GM12878 (cell line): ENCODE data around the gene NLRP2B. TPM values are rescaled to one million over a fixed set of nuclear protein-coding genes. Genes with fewer than 3 reads are reported as not detected.

Experiments used
- ATAC-seq: fragments of 200-7000 bp; cut with Tn5 transposase; 3 replicates; pipeline ENCODE4 v1.9.1; 2020; ENCODE audit warnings: mild to moderate bottlenecking, moderate library complexity
- BruUV-seq: library from RNA; stranded (reverse); fragments of 400-500 nt; replicated peaks from 2 replicates; lab custom pipeline; 2021; lab: Mats Ljungman, UMichigan
- CTCF ChIA-PET: fragments of 300-600 bp; sonication (Branson Sonifier 250); formaldehyde crosslinking; extraction: SDS; loops from one replicate; lab custom pipeline; 2021; ENCODE audit warnings: inconsistent platforms; lab: Yijun Ruan, JAX
- POLR2A ChIA-PET: fragments of 350-600 bp; formaldehyde crosslinking; extraction: SDS; loops from one replicate; lab custom pipeline; 2021; ENCODE audit warnings: inconsistent platforms; lab: Charles Lee
- RAD21 ChIA-PET: fragments of 300-600 bp; sonication (Branson Sonifier 250); formaldehyde crosslinking; loops from one replicate; lab custom pipeline; 2023; ENCODE audit warnings: antibody characterized with exemption; ENCODE audit not compliant: unreplicated experiment; lab: Charles Lee
- SMC1A ChIA-PET: fragments of 300-600 bp; sonication (Branson Sonifier 250); formaldehyde crosslinking; loops from one replicate; lab custom pipeline; 2023; ENCODE audit not compliant: unreplicated experiment, uncharacterized antibody; lab: Charles Lee
- DNase-seq: peaks from one replicate; pipeline ENCODE4 v3.0.0-alpha.2; 2011; ENCODE audit warnings: low read depth, low spot score
- FAIRE-seq: peaks from 3 replicates; lab custom pipeline; 2011; peaks lifted over from hg19 to GRCh38; lab: Jason Lieb, UNC
- H2AFZ ChIP-seq: 2 replicates; pipeline ENCODE4 v1.6.0; 2011; ENCODE audit warnings: low read depth, low read length, control low read depth; ENCODE audit not compliant: control insufficient read depth
- H3K27ac ChIP-seq: 2 replicates; pipeline ENCODE4 v1.5.1; 2011; ENCODE audit warnings: control low read depth; ENCODE audit not compliant: control insufficient read depth, insufficient read depth
- H3K27me3 ChIP-seq, 2 experiments: replicated peaks in 1 of 2; 2 replicates each; pipeline versions ENCODE4 v1.6.0 to v1.6.1; 2011; ENCODE audit warnings: low read length in 1 of 2; ENCODE audit not compliant: control insufficient read depth in 2 of 2, insufficient read depth in 2 of 2
- H3K36me3 ChIP-seq, 2 experiments: 2 replicates each; pipeline ENCODE4 v1.5.1; 2011; ENCODE audit warnings: low read length in 1 of 2; ENCODE audit not compliant: control insufficient read depth in 2 of 2, insufficient read depth in 2 of 2
- H3K4me1 ChIP-seq: 2 replicates; pipeline ENCODE4 v1.6.1; 2011; ENCODE audit warnings: mild to moderate bottlenecking, low read length, moderate library complexity, mixed read lengths; ENCODE audit not compliant: control insufficient read depth, insufficient read depth
- H3K4me2 ChIP-seq: 2 replicates; pipeline ENCODE4 v1.6.0; 2011; ENCODE audit warnings: control low read depth; ENCODE audit not compliant: control insufficient read depth, insufficient read depth
- H3K4me3 ChIP-seq: fragments of 200-600 bp; sonication (generic); 2 replicates; pipeline ENCODE4 v1.5.1; 2016
- H3K79me2 ChIP-seq: 2 replicates; pipeline ENCODE4 v1.6.0; 2011; ENCODE audit warnings: low read length; ENCODE audit not compliant: control insufficient read depth, insufficient read depth
- H3K9ac ChIP-seq: 2 replicates; pipeline ENCODE4 v1.8.0; 2011; ENCODE audit warnings: low read length, control low read depth, mixed read lengths; ENCODE audit not compliant: control insufficient read depth, insufficient read depth
- H3K9me3 ChIP-seq: replicated peaks from 3 replicates; pipeline ENCODE4 v1.5.1; 2011; ENCODE audit warnings: mild to moderate bottlenecking, low read length; ENCODE audit not compliant: control insufficient read depth, insufficient read depth
- H4K20me1 ChIP-seq: 2 replicates; pipeline ENCODE4 v1.6.0; 2011; ENCODE audit not compliant: control insufficient read depth, insufficient read depth
- CREB1 ChIP-seq: IDR thresholded peaks from 2 replicates; pipeline ENCODE4 v1.6.1; 2012; ENCODE audit warnings: low read depth, mild to moderate bottlenecking, inconsistent platforms
- ESRRA ChIP-seq: IDR thresholded peaks from 2 replicates; pipeline ENCODE4 v1.6.1; 2012; ENCODE audit warnings: mild to moderate bottlenecking, low read length, improper control_type of control experiment
- EZH2 ChIP-seq: IDR thresholded peaks from 2 replicates; pipeline ENCODE4 v1.6.1; 2012; ENCODE audit warnings: low read depth, mild to moderate bottlenecking, control low read depth, inconsistent platforms, low read length, borderline replicate concordance; ENCODE audit not compliant: control insufficient read depth
- FOXM1 ChIP-seq: IDR thresholded peaks from 2 replicates; pipeline ENCODE4 v1.6.1; 2012; ENCODE audit warnings: low read depth, mild to moderate bottlenecking, inconsistent platforms, low read length, moderate library complexity
- KAT2A ChIP-seq: conservative IDR thresholded peaks from 2 replicates; pipeline ENCODE4 v1.6.1; 2011; ENCODE audit warnings: low read depth, low read length; ENCODE audit not compliant: control insufficient read depth
- LARP7 ChIP-seq: fragments of 450-650 bp; IDR thresholded peaks from 2 replicates; pipeline ENCODE4 v1.6.1; 2017; ENCODE audit warnings: mild to moderate bottlenecking
- NFXL1 ChIP-seq: fragments of 450-650 bp; IDR thresholded peaks from 2 replicates; pipeline ENCODE4 v1.6.1; 2017; ENCODE audit warnings: antibody characterized with exemption, mild to moderate bottlenecking, borderline replicate concordance
- PAX8 ChIP-seq: fragments of 450-650 bp; IDR thresholded peaks from 2 replicates; pipeline ENCODE4 v1.6.1; 2017; ENCODE audit warnings: mild to moderate bottlenecking, moderate library complexity
- SIN3A ChIP-seq: IDR thresholded peaks from 2 replicates; pipeline ENCODE4 v1.6.1; 2012; ENCODE audit warnings: low read depth, low read length, improper control_type of control experiment
- SIX5 ChIP-seq: IDR thresholded peaks from 2 replicates; pipeline ENCODE4 v1.6.1; 2011; ENCODE audit warnings: mild to moderate bottlenecking, low read depth, low read length, moderate library complexity; ENCODE audit not compliant: severe bottlenecking
- ZNF24 ChIP-seq: fragments of 450-650 bp; IDR thresholded peaks from 2 replicates; pipeline ENCODE4 v1.6.1; 2017; ENCODE audit warnings: antibody characterized with exemption, mild to moderate bottlenecking
- WGBS: methylation state at CpG from one replicate; pipeline ENCODE4 v1.1.6; 2016; ENCODE audit warnings: low lambda C conversion rate; ENCODE audit not compliant: insufficient replicate concordance, insufficient coverage; ENCODE audit errors: missing lambda C conversion rate; 5-methylcytosine and 5-hydroxymethylcytosine counted together
- in situ Hi-C: fragments of 300-500 bp; cut with MboI; formaldehyde crosslinking; loops from 9 replicates; pipeline ENCODE4 v1.14.3; 2018; ENCODE audit warnings: mixed read lengths
- intact Hi-C: fragments of 100-400 bp; cut with micrococcal nuclease; formaldehyde crosslinking; loops from one replicate; pipeline ENCODE4 v1.14.2; 2022; ENCODE audit not compliant: unreplicated experiment
- polyA plus RNA-seq, 11 experiments: library from polyadenylated mRNA; depleted of rRNA in 4 of 11; unstranded in 6 of 11; stranded (reverse) in 5 of 11; fragments of >200 nt; fragmentation: Nextera tagmentation in 4 of 11; fragmentation: Illumina TruSeq in 1 of 11; extraction: Ambion mirVana in 4 of 11; extraction: Trizol in 1 of 11; gene quantifications; 1 replicate in 1 of 11; 2 replicates in 10 of 11; pipeline versions ENCODE4 v1.2.1 to v1.2.3, GENCODE V29; 2011 to 2016; ENCODE audit warnings: inconsistent platforms in 2 of 11, missing spikeins in 2 of 11, low read depth in 1 of 11
- total RNA-seq, 4 experiments: library from RNA; depleted of rRNA in 3 of 4; stranded (reverse); fragments of >200 nt in 3 of 4; fragmentation: Illumina TruSeq in 1 of 4; extraction: Trizol in 1 of 4; gene quantifications; 2 replicates each; pipeline versions ENCODE4 v1.2.1 to v1.2.3, GENCODE V29; 2013 to 2021

Gene NLRP2B
- total and polyA plus RNA-seq, 10 of the 15 experiments (the other 5 are each of a cell fraction or from before 2014, with no cell fraction given): not detected

DNA sequence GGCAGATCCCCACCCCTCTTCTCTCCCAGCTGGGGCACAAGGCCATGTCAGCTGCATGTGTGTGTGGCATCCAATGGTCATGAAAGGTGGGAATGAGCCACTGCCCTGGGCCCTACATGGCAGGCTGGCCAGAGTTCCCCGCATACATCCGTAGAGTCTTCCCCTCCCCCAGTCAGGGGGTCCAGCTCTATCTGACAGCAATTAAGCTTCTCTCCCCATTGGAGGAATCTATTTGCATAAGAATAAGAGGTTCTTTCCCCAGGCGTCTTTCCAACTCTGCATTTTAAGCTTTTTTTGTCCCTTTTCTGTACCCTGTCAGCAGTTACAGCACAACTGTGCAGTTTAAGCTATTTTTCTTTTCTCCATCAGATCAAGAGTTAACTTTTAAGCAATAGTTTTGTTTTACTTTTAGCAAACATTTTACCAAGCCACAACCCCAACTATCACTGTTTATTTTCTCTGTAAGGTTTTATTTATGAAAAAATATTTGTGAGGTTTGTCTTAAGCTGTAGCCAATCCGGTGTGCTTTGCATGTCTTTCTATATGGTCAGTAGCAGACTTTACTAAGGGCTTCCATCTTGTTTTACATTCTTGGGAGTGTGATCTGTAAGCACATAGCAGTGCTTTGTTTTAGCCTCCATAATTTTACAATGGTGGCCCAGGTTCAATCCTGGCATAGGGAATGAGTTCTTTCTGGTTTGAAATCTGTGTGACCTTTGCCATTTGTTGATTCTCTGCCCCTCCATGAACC is 28.7 kb downstream of the NLRP2B start:
- no TSS peak for BruUV-seq
- Histone ChIP-seq H3K4me2 (no peak overlapping the region), H3K36me3 (no peaks in the 10 kb centered on the region), H3K79me2 (no peaks in the 10 kb centered on the region), H4K20me1 (no peaks in the 10 kb centered on the region), H3K4me3 (no peak overlapping the region), H3K9me3 (no peaks in the 10 kb centered on the region; the same call in 2 of the 3 replicates), H3K27ac (no peak overlapping the region), H3K9ac (no peak overlapping the region), H3K4me1 (no peaks in the 10 kb centered on the region), H2AFZ (no peak overlapping the region), H3K27me3 (no peaks in the 10 kb centered on the region)
- ChIA-PET CTCF (no interaction called here), RAD21 (no interaction called here), POLR2A (no interaction called here), SMC1A (no interaction called here)
- ATAC-seq (no peak), DNase-seq (no peak), FAIRE-seq (no peak)
- WGBS: 43% methylated on average over 4 of the region's 4 CpGs
- TF ChIP-seq EZH2 (no peak), FOXM1 (no peak), ZNF24 (no peak), SIN3A (no peak), NFXL1 (no peak), LARP7 (no peak), PAX8 (no peak), SIX5 (no peak), ESRRA (no peak), CREB1 (no peak), KAT2A (no peak)
- intact Hi-C loops (no loop called here), in situ Hi-C loops (no loop called here)
